Stimulated activated CD8-positive, alpha-beta memory T cell treated with anti-CD3 and anti-CD28 coated beads, Interleukin-7, amount 100 ng/mL, for 24 hours (primary cell): ENCODE measurements around the gene SLC17A7.

Experiments
- DNase-seq: peaks from one replicate; pipeline ENCODE4 v3.0.0-alpha.2; 2020; ENCODE audit warnings: low read depth

SLC17A7 gene

DNA sequence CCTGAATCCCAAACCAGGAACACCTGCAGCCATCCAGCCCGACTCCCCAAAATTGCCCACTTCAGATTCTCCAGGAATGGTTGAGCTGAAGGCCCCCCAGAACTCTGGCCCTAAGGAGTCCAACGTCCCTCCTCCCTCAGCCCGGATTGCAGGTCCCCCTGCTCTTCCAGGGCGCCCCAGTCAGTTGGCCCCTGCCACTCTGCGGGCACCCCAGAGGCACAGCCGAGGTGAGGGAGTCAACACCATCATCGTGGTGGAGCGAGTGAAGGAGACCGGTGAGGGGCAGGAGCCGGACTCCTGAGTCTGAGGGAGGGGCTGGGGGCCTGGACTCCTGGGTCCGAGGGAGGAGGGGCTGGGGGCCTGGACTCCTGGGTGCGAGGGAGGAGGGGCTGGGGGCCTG lies 14.0 kb downstream of the SLC17A7 start:
- no peak for DNase-seq

DNA sequence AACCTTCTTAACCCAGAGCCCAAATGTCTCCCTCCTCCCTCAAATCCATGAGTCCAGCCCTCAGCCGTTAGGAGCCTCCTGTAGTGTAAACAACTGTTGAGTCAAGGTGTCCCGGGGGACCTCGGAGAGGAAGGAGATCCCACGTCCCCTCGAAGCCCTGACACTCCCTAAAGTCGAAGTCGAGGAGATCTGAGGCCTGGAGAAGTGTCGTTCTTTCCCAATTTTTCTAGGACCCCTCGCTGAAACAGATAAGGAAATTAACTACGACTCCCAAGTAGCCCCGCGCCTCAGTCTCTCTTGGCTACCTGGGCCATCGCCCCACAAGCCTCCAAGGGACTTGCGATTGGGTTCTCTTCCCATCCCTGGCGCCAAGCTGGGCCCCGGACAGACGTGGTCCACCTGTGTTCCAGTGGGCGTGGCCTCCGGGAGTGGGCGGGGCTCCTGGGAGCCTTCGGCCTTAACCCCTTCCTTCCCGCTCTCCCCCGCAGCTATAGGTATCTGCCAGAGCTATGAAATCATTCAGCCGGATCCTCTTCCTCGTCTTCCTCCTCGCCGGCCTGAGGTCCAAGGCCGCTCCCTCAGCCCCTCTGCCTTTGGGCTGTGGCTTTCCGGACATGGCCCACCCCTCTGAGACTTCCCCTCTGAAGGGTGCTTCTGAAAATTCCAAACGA lies 15.3 kb downstream of the SLC17A7 start:
- no peak for DNase-seq

DNA sequence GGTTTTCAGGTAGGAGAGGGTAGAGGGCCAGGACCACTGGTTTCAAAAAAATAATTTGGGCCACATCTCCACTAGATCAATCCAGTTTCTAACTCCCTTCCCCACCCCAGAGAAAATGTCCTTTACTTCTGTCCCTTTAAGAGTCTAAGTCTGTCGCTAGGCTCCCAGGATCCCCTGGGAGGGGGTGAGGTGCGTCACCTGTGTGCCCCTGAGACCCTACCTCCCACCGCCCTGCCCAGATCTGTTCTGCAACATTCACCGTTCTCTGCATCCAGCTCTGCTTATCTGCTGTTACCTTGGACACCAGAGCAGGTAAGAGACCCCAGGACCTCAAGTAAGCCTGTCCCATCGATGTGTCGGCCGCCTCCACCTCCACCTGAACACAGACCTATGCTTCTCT lies 16.1 kb downstream of the SLC17A7 start, which contains the start of gene GFY:
Gene GFY, plus strand, starts transcription at position 211 of the 400 bp plus-strand sequence. CDS start 1,043 bp downstream, outside the sequence.
- no peak for DNase-seq

DNA sequence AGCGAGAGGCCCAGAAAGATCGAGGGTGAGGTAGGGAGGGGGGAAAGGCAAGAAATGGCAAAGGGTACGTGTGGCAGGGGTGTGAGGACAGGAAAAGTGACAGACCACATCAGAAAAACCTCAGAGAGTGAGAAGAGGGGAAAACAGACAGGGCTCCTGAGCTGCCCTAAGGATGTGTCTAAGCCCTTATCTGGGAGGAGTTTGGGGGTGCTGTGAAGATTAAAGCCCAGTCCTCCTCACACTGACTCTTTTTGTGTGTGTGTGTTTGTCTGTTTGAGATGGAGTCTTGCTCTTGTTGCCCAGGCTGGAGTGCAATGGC lies 17.4 kb downstream of the SLC17A7 start:
- DNase-seq, result no peak

DNA sequence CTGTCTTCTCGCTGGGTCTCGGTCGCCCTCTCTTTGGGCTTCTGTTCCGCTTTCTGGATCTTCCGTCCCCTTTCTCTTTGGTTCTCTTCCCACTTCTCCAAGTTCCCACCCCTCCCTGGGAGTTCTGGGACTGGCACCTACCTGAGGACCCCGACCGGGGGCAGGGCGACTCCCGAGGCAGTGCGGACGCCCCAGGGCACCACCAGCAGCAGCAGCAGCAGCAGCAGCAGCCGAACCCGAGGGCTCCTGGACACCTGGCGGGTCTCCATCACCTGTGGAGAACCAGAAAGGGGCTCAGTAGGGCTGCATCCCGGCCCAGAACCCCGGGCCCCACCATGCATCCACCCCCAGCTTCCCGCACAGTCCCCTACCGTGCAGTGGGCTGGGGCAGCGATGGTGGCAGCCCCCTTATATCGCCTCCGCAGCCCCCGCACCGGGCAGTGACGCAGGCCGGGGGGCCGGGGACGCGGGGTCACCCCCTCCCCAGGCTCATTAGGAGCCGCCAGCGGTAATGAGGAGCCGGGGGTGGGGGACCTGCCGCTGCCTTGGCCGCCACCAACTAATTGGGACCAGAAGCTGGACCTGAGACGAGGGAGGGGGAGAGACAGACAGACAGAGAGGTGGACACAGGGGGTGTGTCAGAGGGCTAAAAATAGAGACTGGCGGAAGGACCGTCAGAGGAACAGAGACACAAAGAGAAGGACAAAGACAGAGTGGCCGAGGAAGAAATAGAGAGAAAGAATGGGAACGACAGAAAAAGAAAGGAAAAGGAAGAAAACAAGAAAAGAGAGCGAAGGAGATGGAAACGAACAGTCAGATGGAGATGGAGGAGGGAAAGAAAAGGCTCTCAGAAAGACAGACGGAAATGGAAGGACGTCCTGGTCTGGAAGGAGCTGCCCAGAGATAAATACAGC lies 18.0 kb downstream of the SLC17A7 start, which contains the start of gene PTH2:
Gene PTH2, minus strand, starts transcription at position 371 of the 914 bp plus-strand sequence. Its CDS starts 102 bp downstream, at position 269.
- DNase-seq, result no peak

DNA sequence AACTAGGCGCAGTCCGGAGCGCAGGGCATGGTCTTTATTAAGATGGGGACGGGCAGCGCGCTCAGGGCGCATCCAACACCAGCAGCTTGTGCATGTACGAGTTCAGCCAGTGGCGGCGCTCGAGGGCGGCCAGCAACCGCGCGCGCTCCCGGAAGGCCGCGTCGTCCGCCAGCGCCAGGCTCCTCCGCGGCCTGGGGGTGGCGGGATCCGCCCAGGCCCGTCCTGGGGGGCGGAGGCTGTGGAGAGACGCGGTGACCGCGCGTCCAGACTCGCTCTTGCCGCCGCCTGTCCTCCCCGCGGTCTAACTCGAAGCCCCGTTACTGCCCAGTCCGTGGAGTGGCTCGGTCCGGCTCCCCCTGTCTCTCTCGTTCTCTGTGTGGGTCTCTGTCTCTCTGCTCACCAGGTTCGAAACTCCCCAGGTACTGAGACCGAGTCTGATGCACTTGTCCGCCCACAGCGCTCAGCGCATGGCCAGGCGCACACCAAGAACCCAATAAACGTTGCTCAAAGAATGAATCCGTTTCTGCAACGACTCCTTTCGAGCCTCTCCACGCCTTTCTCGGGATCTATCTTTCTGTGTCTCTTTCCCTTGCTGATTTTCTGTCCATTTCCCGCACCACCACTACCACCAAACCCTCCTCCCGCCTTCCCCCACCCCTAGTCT lies 18.8 kb downstream of the SLC17A7 start:
- DNase-seq, result no peak

DNA sequence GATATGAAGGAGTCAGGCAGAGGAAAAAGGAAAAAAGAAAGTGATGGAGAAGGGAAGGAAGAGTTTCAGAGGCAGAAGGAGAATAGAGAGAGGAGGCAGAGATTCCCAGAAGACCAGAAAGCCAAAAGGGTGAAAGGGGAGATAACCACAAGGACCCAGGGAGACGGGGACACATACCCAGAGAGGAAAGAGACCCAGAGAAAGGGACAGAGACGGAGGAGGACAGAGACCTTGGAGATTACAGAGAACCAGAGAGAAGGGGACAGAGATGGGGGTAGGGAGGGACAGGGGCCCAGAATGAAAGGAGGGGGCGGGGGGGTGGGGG lies 19.5 kb downstream of the SLC17A7 start:
- no peak for DNase-seq

DNA sequence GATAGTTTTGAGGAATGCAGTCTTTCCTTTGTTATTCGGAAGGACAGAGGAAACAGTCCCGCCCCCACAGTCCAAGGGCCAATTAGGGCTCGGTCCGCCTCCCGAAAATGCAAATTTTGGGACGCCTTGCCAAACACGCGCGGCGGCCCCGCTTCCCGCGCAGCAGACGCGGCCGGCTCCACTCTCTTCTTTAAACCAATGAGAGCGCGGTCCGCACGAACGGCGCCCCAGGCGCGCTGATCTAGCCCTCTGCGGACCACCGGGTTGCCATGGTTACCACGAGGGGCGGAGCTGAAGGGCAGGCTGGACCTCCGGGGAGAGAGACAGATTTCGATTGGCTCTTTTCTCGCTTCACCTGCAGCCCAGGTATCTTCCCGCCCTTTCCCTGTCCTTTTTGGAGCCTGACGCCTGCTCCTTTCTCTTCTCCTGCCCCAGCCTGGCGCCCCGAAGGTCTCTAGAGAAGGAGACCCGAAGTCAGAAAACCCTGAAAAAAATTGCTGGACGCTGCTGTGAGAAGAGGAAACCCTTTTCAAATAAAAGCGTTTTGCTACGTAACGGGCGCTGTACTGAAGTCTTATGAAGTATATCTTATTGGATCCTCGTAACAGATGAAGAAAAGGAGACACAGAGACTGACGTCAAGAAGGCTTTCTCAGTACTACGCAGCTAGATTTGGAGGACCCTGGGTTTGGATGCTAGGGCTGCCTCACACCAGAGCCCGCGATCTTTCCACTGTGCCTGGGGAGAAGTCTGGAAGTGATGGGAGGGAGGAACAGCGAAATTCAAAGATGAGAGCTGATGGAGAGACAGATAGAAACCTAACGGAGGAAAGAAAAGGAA lies 20.1 kb downstream of the SLC17A7 start:
- DNase-seq, result no peak

DNA sequence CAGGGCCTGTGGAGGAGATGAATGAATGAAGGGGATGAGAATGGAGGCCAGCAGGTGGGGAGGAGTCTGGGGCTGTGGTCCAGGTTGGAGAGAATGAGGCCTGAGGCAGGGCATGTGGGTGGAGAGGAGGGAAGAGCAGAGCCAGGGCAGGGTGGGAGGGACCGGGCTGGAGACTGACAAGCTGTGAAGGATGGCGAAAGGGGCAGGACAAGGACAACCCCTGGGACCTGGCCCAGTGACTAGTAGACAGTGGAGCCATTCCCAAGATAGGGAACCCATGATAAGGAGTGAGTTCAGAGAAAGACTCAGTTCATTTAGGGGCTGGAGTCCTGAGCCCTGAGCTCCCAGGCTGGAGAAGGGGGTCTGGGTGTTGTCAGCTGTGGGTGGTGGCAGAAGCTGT lies 21.1 kb downstream of the SLC17A7 start:
- DNase-seq, result no peak

DNA sequence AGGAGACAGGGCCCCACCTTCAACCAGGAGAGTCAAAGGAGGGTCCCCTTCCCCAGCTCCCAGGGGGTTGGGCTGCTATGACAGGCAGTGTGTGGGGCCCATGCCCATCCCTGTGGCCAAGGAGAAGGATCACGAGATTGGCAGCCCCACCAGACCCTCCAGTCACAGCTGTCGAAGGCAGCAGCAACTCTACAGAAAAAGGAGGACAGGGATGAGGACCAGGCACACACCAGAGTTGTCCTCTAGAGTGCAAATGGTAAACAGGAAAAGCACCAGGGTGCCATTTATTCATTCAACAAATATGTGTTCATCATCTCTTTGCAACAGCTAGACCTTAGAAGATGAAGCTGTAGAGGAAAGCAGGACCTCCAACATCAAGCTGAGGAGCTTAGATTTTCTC lies 22.2 kb downstream of the SLC17A7 start:
- DNase-seq, result no peak

DNA sequence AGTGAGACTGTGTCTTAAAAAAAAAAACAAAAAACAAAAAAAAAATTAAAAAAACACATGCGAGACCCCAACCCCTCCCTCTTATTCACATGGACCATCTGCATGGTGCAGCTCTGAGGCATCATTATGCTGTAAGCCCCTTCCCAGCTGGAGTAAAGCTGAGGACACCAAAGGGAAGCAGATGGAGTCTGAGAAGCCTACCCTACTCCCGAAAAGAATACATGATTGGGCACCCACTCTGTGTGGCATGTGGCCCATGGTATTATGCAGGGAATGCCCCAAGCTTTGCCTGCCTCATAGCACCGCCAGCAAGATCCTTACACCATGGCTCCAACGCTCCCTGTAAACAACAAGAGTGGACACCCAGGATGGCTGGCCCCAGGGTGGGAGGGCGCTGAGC lies 22.8 kb downstream of the SLC17A7 start:
- DNase-seq, result no peak

DNA sequence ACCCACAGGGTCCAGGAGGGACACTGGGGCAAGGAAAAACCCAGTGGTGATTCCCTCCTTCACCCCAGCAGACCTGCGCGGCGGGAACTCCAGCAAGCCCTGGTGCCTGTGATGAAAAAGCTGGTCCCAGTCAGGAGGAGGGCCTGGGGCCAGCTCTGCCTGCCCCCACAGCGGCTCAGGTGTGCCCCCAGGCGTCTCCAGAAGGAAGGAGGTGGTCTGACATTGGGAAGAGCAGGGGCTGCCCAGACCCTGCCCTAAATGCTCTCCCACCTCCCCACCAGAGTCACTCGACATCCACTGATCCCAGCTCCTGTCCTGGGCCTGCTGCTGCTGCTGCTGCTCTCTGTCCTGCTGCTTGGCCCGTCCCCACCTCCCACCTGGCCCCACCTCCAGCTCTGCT lies 24.2 kb downstream of the SLC17A7 start:
- DNase-seq, result no peak

DNA sequence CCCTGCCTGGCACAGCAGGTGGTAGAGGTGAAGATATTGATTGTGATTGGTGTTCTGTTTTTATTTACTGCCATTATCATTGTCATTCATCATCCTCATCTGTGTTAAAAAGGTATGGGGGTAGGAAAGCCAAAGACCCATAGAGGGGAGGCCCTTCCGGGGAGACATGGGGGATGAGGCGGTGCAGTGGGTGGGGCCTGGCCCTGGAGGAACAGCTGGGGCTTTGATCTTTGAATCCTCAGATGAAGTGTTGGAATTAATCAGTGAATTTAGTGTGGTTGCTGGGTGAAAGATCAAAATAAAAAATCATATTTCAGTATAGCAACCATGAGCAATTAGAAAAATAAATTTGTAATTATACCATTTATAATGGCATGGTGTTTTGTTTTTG lies 25.5 kb downstream of the SLC17A7 start:
- no peak for DNase-seq

DNA sequence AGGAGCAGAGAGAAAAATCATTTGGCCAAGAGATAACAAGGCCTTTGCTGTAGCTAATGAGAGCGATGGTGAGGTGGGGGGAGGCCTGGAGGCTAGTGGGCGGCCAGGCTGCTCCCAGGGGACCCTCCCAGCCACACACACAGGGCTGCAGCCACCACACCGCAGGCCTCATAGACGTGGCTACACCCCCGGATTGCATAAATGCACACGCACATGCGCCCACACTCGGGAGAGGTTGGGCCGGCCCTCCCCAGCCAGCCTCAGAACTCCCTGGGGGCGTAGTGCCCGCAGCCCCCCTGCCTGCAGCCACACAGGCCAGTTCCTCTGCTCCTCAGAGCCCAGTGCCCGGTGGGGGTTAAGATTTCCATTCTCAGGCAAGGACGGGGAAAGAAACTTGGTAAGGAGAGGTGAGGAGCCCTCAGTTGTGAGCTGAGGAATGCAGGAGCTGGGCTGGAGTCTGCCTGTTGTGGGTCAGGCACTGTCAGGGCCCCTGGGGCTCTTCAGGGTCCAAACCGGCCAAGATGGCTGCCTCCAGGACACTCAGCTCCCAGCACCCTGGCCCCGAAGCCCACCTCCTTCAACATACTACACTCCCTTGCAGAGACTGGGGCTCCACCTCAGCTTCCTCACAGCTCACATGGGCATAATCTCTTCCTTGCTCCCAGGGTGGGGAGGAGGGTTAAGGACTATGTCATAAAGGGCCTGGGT lies 26.1 kb downstream of the SLC17A7 start:
- no peak for DNase-seq

DNA sequence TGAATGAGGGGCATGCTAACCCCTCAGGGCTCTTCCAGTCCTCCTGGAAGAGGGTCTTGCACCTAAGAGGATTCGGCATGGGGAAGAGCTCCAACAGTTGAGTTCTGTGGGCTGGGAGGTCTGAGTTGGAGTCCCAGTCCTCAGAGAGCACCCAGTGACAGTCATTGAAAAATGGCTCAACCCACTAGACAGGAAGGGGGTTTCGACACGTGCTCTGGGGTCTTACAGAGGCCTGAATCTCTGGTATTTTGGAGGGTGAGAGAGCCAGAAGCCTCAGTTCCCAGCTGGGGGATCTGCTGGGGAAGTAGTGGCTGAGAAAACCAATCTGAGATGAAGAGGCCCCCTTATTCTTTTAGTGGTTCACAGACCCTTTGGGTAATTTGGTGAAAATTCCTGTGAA lies 27.1 kb downstream of the SLC17A7 start:
- DNase-seq, result no peak

DNA sequence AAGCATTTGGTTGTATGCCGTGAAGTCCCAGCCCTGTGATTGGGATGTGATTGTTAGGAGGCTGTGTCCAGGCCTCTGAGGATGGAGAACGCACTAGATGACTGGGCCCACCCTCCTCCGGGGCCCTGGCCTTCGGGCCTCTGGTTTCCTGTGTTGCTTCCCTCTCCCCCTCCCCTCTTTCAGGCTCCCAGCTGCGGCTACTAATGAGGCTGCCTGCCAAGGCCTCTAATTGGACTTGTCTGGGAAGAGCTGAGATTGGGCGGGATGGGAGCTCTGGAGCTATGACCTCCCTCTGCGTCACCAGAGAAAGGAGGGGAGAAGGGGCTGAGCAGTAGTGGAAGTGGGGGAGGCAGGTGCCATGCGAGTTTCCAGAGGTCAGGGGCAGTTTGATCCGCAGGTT lies 28.0 kb downstream of the SLC17A7 start:
- no peak for DNase-seq

DNA sequence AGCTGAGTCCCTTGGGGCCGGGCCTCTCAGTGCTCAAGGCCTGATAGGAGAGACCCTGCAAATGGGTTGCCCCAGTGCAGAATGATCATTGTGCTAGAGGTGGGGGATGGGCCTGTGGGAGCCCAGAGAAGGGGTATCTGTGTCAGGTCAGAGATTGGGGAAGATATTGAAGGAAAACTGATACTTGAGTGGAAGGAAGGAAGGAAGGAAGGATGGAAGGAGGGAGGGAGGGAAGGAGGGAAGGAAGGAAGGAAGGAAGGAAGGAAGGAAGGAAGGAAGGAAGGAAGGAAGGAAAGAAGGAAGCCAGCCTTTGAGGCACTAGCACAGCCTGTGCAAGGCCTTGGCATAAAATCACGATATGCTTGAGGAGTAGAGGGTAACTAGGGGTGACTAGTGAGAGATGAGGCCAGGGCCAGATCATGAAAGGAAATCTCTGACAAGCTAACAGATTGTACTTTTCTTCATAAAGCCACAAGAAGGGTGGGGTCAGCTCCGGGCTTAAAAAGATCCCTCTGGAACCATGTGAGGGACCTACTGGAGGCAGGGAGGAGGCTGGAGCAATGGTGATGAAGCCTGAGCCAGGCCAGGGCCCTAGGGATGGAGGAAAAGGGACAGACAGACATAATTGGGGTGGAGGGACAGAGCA lies 29.5 kb downstream of the SLC17A7 start:
- no peak for DNase-seq

DNA sequence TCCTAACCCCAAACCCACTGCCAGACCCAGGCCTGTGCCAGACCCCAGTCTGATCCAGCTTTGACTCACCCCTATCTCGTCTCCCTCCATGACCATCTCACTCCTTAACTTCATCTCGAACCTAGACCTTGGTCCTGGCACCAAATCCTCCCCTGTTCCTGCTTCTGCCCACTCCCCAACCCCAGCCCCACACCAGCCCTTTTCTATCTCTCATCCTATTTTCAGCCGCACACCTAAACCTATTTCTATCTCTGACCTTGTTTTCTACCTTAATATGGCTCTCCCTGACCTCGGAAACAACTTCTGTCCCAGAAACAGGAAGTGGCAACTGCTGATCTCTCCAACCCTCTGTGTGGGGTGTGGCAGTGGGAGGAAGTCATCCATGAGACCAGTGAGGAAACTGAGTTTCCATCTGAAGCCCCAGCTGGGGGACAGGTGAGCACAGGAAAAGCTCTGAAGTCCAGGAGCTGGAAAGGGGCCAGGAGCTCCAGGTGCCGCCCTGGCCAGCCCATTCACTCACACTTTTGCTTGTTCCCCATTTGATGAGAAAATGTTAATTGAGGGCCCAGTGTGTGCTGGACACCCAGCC lies 31.8 kb downstream of the SLC17A7 start:
- no peak for DNase-seq

DNA sequence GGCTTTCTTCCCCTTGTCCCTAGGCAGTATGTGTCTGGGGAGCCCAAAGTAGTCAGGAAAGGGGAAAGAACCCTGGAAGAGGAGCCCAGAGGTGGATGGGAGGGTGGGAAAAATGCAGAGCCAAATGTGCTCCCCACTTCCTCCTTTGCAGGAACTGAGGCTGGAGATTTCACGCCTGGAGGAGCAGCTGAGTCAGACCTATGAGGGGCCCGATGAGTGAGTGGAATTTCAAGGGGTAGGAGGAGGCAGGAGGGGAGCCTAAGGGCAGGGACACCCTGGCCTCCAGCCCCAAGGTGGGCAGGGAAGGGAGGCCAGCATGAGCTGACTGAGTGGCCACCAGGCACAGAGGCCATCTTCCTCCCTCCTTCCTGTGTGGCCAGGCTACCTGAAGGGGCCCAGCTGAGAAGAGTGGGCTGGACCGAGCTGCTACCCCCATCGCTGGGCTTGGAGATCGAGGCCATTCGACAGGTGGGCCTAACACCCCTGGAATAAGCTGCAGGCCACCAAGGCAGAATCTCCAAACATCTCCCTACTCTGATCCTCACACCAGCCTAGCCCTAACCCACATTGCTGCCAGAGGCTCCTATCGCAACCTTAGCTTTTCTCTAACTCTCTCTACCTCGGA lies 32.4 kb downstream of the SLC17A7 start:
- DNase-seq, result no peak

DNA sequence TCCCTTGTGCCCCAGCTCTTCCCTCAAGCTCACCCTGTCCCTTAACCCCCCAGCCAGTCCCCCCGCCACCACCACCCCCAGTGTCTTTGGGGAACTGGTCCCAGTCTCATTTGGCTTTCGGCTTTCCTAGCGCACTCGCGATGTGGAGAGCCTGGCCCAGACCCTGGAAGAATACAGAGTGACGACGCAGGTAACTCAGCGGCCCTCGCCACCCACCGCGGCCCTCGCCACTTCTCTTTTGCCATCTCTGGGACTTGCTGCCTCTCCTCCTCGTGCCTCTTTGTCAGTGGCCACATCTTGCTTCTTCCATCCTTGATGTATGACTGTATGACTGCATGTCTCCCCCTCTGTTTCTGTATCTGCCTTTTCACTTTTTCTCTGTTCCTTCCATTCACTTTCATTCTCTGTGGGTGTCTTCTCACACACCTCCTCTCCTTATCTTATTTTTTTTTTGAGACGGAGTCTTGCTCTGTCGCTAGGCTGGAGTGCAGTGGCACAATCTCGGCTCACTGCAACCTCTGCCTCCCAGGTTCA lies 33.8 kb downstream of the SLC17A7 start:
- no peak for DNase-seq
